Cardiac muscle cell (in vitro differentiated cells and primary cell): ENCODE data around the gene CA4. TPM values are rescaled to one million over a fixed set of nuclear protein-coding genes. Genes with fewer than 3 reads are reported as not detected.

ENCODE experiments used
- DNase-seq, 2 donors: peaks; one replicate each; pipeline versions ENCODE4 v3.0.0 to v3.0.0-alpha.2; 2010 to 2017; ENCODE audit warnings: low read depth in 1 of 2, low spot score in 1 of 2
- H3K27ac ChIP-seq: fragments of 200-600 bp; sonication (generic); 2 replicates; pipeline ENCODE4 v1.5.1; 2016
- H3K27me3 ChIP-seq: fragments of 200-600 bp; sonication (generic); 2 replicates; pipeline ENCODE4 v1.6.0; 2016; ENCODE audit warnings: control low read depth
- H3K36me3 ChIP-seq: fragments of 200-600 bp; sonication (generic); 2 replicates; pipeline ENCODE4 v1.5.1; 2016; ENCODE audit warnings: control low read depth
- H3K4me1 ChIP-seq: fragments of 200-600 bp; sonication (generic); 2 replicates; pipeline ENCODE4 v1.8.1; 2017; ENCODE audit warnings: low read depth, mild to moderate bottlenecking, mixed run types
- H3K4me3 ChIP-seq: fragments of 200-600 bp; sonication (generic); 2 replicates; pipeline ENCODE4 v1.5.1; 2016; ENCODE audit warnings: mild to moderate bottlenecking
- H3K9me3 ChIP-seq: fragments of 200-600 bp; sonication (generic); 2 replicates; pipeline ENCODE4 v1.5.1; 2017; ENCODE audit warnings: low read depth, mild to moderate bottlenecking, control low read depth
- CTCF ChIP-seq: IDR thresholded peaks from 2 replicates; pipeline ENCODE4 v1.5.1; 2012; ENCODE audit warnings: low read depth, mild to moderate bottlenecking, low read length
- polyA plus RNA-seq: library from polyadenylated mRNA; unstranded; fragments of >200 nt; fragmentation: Nextera tagmentation; extraction: Ambion mirVana; gene quantifications from 2 replicates; pipeline ENCODE4 v1.2.1, GENCODE V29; 2016
- total RNA-seq: library from RNA; depleted of rRNA; stranded (reverse); fragments of >200 nt; gene quantifications from 2 replicates; pipeline ENCODE4 v1.2.3, GENCODE V29; 2016

CA4 gene
- total and polyA plus RNA-seq, 2 experiments from 2014 or later, result 0.97 to 2.1 TPM

DNA sequence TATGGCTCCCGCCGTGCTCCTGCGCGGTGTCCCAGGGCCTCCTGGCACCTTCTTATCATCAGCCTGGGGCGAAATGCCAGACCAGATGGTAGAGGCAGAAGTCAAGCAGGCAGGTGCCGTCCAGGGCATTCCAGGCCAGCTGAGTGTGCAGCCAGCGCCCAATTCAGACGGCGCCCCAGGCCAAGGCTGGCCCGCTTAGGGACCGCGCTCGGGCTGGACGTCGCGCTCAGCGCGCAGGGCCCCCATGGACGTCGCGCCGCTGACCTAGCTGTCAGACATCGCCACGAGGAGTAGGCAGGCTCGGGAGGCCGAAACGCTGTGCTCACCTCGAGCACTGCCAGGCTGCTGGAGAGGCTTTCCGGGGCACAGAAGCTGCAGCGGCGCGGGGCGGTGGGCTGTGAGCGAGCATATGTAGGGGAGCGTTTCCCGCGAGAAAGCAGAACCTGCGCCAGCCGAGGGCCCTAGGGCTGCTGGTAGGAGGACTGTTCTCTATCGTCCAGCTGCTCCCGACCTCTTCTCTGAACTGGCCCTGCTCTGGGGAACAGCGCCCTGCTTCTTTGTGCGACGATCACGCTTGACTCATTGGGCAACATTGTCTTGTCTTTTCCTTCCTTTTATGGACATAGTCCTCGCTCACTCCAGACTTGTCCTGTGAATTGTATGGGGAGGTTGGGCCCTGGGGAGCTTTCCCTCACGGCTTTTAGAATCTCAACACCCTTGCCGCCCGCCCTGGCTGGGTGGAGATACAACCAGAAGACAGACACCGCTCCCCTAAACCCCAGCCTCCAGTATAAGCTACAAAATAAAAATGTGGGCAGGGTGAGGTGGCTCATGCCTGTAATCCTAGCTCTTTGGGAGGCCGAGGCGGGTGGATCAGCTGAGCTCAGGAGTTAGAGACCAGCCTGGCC lies 8.4 kb upstream of the CA4 start:
- peaks cover 75% of the 10 kb centered on the region for H3K27me3 ChIP-seq
- no peak overlapping the region for H3K4me3 ChIP-seq
- DNase-seq, result peak; percentile 34 to 46
- TF ChIP-seq CTCF, result no peak
- no peak overlapping the region for H3K27ac ChIP-seq
- H3K4me1 ChIP-seq, result no peaks in the 10 kb centered on the region
- H3K36me3 ChIP-seq, result no peaks in the 10 kb centered on the region
- no peaks in the 10 kb centered on the region for H3K9me3 ChIP-seq

DNA sequence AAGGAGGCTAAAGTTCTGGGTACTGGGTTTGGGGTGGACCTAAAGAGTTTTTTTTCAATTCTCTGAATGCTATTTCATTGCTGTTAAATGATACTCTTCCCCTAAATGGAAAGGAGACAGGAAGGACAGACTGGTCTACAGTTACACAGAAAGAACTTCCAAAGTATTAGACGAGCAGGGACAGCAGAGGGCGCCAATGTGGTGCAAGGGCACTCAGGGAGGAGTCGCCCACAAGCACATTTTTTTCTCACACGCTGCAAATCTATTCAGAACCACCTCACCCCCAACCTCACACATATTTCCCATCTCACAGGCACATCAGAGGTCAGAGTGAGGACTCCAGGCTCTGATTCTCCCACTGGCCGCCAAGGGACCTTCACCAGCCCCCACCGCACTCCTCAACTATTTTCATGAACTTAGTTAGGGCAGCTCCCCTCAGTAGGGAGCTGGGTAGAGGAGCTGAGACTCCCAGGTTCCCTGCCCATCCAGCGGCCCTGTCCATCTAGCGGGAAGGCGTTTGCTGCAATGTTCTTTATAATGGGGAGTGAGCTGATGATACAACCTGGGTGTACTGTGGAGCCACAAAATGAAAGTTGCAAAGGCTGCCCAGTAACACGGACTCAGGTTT lies 6.8 kb upstream of the CA4 start:
- Histone ChIP-seq H3K4me3 (no peak overlapping the region), H3K27me3 (peaks cover 75% of the 10 kb centered on the region), H3K27ac (no peak overlapping the region), H3K36me3 (no peaks in the 10 kb centered on the region), H3K4me1 (no peaks in the 10 kb centered on the region), H3K9me3 (no peaks in the 10 kb centered on the region)
- peak; percentile 88 for TF ChIP-seq CTCF
- peak; percentile 88 to 92 for DNase-seq

- no peak for TF ChIP-seq CTCF
- Histone ChIP-seq H3K27ac (no peak overlapping the region), H3K27me3 (peaks cover 75% of the 10 kb centered on the region), H3K9me3 (no peaks in the 10 kb centered on the region), H3K36me3 (no peaks in the 10 kb centered on the region), H3K4me1 (peaks cover 4% of the 10 kb centered on the region), H3K4me3 (no peak overlapping the region)
- peak in 1 of 2 donors; percentile 40 for DNase-seq
These were observed 4.5 kb upstream of the CA4 start for GRCh38 chr17:60145006-60145935.

DNA sequence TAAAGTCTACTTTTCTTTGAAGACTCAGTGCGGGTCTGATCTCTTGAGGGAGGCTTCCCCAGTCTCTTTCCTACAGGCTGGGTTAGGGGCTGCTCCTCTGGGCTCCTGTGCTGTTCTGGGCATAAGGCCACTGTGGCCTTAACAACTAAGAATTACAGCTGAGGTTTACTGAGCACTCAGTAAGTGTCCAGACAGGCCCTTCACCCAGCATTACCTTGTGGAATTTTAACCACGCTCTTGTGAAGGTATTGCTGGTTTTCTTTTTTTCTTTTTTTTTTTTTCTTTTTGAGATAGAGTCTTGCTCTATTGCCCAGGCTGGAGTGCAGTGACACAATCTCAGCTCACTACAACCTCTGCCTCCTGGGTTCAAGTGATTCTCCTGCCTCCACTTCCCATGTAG lies 3.6 kb upstream of the CA4 start:
- Histone ChIP-seq H3K9me3 (no peaks in the 10 kb centered on the region), H3K4me3 (no peak overlapping the region), H3K27ac (no peak overlapping the region), H3K36me3 (no peaks in the 10 kb centered on the region), H3K27me3 (peaks cover 75% of the 10 kb centered on the region), H3K4me1 (peaks cover 5% of the 10 kb centered on the region)
- DNase-seq, result no peak
- TF ChIP-seq CTCF, result no peak

GRCh38 chr17:60147553-60148223 lies 2.1 kb upstream of the CA4 start:
- peaks cover 5% of the 10 kb centered on the region for H3K4me1 ChIP-seq
- H3K9me3 ChIP-seq, result no peaks in the 10 kb centered on the region
- no peak overlapping the region for H3K27ac ChIP-seq
- H3K27me3 ChIP-seq, result peaks cover 82% of the 10 kb centered on the region
- no peak for TF ChIP-seq CTCF
- no peaks in the 10 kb centered on the region for H3K36me3 ChIP-seq
- H3K4me3 ChIP-seq, result no peak overlapping the region
- no peak for DNase-seq
